ENCODE data around the gene AR.
A peak's percentile ranks its signal among the peaks of the same experiment; 100 is the strongest.

The AR gene, protein sequence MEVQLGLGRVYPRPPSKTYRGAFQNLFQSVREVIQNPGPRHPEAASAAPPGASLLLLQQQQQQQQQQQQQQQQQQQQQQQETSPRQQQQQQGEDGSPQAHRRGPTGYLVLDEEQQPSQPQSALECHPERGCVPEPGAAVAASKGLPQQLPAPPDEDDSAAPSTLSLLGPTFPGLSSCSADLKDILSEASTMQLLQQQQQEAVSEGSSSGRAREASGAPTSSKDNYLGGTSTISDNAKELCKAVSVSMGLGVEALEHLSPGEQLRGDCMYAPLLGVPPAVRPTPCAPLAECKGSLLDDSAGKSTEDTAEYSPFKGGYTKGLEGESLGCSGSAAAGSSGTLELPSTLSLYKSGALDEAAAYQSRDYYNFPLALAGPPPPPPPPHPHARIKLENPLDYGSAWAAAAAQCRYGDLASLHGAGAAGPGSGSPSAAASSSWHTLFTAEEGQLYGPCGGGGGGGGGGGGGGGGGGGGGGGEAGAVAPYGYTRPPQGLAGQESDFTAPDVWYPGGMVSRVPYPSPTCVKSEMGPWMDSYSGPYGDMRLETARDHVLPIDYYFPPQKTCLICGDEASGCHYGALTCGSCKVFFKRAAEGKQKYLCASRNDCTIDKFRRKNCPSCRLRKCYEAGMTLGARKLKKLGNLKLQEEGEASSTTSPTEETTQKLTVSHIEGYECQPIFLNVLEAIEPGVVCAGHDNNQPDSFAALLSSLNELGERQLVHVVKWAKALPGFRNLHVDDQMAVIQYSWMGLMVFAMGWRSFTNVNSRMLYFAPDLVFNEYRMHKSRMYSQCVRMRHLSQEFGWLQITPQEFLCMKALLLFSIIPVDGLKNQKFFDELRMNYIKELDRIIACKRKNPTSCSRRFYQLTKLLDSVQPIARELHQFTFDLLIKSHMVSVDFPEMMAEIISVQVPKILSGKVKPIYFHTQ

DNA sequence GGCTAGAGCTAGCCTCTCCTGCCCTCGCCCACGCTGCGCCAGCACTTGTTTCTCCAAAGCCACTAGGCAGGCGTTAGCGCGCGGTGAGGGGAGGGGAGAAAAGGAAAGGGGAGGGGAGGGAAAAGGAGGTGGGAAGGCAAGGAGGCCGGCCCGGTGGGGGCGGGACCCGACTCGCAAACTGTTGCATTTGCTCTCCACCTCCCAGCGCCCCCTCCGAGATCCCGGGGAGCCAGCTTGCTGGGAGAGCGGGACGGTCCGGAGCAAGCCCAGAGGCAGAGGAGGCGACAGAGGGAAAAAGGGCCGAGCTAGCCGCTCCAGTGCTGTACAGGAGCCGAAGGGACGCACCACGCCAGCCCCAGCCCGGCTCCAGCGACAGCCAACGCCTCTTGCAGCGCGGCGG lies at the start of gene AR:
Gene AR, plus strand, starts transcription at position 204 of the 400 bp plus-strand sequence. CDS start 1,126 bp downstream, outside the sequence.
- Mint-ChIP-seq H3K27me3 (peaks cover 71% of the 10 kb centered on the region), H3K4me3 (no peak within 1 kb of the TSS), H3K9me3 (no peaks in the 10 kb centered on the region), H3K36me3 (ENCODE audit: low read depth) (no peaks in the 10 kb centered on the region), H3K4me1 (ENCODE audit: low read depth) (peaks cover 4% of the 10 kb centered on the region), H3K27ac (no peak within 1 kb of the TSS)
- DNase-seq, result peak; percentile 25

DNA sequence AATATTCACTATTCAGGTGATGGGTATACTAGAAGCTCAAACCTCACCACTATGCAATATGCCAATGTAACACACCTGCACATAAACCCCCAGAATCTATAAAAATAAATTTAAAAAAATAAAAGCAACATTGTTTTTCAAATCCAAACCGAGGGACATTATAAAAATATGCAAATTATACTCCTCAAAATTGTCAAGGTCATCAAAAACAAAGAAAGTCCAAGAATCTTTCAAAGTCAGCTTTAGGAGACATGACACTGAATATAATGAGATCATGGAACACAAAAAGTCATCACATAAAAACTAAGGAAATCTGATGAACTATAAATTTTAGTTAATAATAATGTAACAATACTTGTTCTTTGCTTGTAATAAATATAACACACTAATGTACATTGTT lies 43.2 kb upstream of the AR start:
- H3K36me3 Mint-ChIP-seq (ENCODE audit: low read depth), result no peaks in the 10 kb centered on the region
- H3K9me3 Mint-ChIP-seq, result no peaks in the 10 kb centered on the region
- no peaks in the 10 kb centered on the region for H3K4me1 Mint-ChIP-seq (ENCODE audit: low read depth)
- no peak overlapping the region for H3K4me3 Mint-ChIP-seq
- no peak for DNase-seq
- H3K27me3 Mint-ChIP-seq, result peaks cover 9% of the 10 kb centered on the region
- no peak overlapping the region for H3K27ac Mint-ChIP-seq

DNA sequence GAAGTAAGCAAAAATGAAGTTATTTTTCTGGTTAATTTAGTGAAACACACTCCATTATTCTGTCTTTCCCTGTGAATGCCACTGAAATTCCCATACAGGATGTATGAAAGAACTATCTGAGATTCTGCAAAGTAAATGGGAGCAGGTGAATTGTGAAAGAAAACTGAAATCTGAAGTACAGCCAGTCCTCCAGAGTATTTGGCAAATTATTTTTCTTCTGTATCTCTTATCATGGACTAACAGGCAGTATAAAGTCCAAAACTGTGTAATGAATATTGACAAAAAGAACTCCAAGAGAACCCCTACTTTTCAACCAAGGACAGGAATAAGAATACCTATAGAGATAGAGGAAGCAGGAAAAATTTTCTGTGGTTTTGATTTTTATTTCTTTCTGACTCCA lies 40.8 kb upstream of the AR start:
- no peak overlapping the region for H3K4me3 Mint-ChIP-seq

DNA sequence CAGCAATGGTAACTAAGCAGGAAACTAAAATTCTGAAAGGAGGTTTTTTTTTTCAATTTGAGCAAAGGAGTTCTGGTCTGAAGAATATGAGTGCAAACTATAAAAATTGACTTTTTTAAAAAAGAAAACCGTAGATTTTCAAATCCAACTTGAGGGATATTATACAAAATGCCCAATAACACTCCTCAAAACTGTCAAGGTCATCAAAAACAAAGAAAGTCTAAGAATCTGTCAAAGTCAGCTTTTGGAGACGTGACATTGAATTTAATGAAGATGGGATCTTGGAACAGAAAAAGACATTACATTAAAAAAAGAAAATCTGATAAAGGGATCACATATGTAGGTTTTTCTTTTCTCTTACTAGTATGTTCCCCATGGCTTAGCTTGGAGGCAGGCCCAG lies 40.4 kb upstream of the AR start:
- DNase-seq, result no peak
- Mint-ChIP-seq H3K4me3 (no peak overlapping the region), H3K27ac (no peak overlapping the region), H3K36me3 (ENCODE audit: low read depth) (no peaks in the 10 kb centered on the region), H3K9me3 (no peaks in the 10 kb centered on the region), H3K4me1 (ENCODE audit: low read depth) (no peaks in the 10 kb centered on the region), H3K27me3 (peaks cover 18% of the 10 kb centered on the region)

More for the DNA sequence above, 40.8 kb upstream of the AR start:
- peaks cover 15% of the 10 kb centered on the region for H3K27me3 Mint-ChIP-seq
- no peaks in the 10 kb centered on the region for H3K9me3 Mint-ChIP-seq
- H3K27ac Mint-ChIP-seq, result no peak overlapping the region
- H3K4me1 Mint-ChIP-seq (ENCODE audit: low read depth), result no peaks in the 10 kb centered on the region
- no peak for DNase-seq
- no peaks in the 10 kb centered on the region for H3K36me3 Mint-ChIP-seq (ENCODE audit: low read depth)

DNA sequence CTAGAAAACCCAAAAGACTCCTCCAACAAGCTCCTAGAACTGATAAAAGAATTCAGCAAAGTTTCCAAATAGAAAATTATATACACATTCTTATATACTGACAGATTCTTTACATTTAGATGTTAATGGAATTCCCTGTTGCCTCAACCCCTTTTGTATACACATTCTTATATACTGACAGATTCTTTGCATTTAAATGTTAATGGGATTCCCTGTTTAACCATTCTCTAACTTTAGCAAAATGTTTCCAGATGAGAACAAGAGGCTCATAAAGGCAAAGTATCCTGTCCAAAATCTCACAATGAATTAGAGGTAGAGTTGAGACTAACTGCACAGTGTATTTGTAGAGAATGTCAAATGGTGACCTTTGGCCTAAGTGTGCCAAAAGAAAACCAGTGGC lies 23.1 kb upstream of the AR start:
- no peaks in the 10 kb centered on the region for H3K4me1 Mint-ChIP-seq (ENCODE audit: low read depth)
- no peak overlapping the region for H3K4me3 Mint-ChIP-seq
- H3K36me3 Mint-ChIP-seq (ENCODE audit: low read depth), result no peaks in the 10 kb centered on the region
- peaks cover 45% of the 10 kb centered on the region for H3K27me3 Mint-ChIP-seq
- DNase-seq, result no peak
- H3K9me3 Mint-ChIP-seq, result peaks cover 9% of the 10 kb centered on the region
- no peak overlapping the region for H3K27ac Mint-ChIP-seq

DNA sequence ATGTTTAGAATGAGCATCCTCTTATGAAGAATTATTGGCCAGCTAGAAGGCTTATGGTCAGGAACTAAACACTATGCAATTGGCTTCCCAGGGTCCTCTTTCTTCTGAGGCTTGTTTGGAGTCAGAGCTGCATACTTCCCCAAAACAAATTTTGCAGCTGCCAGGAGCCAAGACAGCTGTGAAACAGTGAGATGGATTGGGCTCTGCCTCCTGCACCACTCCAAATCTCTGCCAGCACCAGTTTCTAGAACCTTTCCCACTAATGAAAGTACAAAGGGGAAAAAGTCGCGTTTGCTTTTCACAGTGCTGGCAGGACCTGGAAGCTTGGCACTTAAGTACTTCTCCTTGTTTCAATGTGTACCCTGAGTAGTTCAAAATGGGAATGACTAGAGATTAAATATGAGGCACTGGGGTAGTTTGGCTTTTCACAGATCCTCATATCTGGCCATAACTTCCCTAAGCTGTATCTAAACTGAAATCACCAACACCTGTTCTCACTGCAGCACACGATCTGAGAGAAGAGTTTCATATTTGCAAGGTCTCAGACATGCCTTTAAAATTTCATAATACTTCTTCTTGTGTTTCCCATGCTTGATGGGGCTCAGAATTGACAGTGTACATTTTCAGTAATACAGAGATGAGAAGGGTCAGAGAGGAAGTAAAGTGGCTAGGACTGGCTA lies 20.7 kb upstream of the AR start:
- Mint-ChIP-seq H3K27me3 (peaks cover 48% of the 10 kb centered on the region), H3K4me1 (ENCODE audit: low read depth) (no peaks in the 10 kb centered on the region)
- no peak for DNase-seq

DNA sequence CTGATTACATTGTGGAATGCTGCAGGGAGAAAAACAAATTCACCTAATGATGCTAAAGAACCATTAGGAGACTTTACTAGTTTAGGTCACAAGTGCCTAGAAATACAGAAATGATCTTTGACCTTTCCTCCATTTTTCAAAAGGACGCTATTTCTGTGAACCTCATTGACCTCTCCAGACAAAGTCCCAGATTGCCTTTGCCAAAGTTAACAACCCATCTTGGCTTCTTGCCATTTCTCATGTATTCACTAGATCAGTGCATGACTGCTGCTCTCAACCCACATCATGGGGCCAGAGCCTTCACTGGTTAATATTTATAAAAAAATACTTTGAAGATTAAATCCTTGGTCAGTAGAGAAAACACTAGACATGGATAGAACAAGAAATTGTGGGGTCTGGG lies 19.9 kb upstream of the AR start:
- no peaks in the 10 kb centered on the region for H3K36me3 Mint-ChIP-seq (ENCODE audit: low read depth)
- no peak overlapping the region for H3K27ac Mint-ChIP-seq
- H3K4me3 Mint-ChIP-seq, result no peak overlapping the region
- peaks cover 55% of the 10 kb centered on the region for H3K27me3 Mint-ChIP-seq
- DNase-seq, result no peak
- H3K4me1 Mint-ChIP-seq (ENCODE audit: low read depth), result no peaks in the 10 kb centered on the region
- peaks cover 4% of the 10 kb centered on the region for H3K9me3 Mint-ChIP-seq

More for the DNA sequence above, 20.7 kb upstream of the AR start:
- peaks cover 7% of the 10 kb centered on the region for H3K9me3 Mint-ChIP-seq
- H3K27ac Mint-ChIP-seq, result no peak overlapping the region
- H3K4me3 Mint-ChIP-seq, result no peak overlapping the region
- H3K36me3 Mint-ChIP-seq (ENCODE audit: low read depth), result no peaks in the 10 kb centered on the region

DNA sequence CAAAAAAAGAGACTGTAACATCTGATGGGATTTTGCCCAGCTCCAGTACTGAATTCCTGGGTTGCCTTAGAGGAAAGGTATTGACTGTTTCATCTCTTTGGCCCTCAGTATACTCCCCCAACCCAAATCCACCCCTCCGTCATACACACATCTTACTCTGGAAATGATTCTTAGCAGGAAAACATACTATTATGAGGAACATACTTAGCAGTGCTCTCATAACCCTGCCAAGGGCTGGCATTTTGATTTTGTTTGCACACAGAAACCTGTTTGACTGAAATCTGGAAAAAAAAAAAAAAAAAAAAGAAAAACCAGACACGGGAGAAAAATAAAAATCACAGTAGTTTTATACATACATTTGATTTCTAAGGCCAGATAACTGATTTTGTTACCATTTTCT lies 19.4 kb upstream of the AR start:
- Mint-ChIP-seq H3K4me1 (ENCODE audit: low read depth) (no peaks in the 10 kb centered on the region), H3K4me3 (no peak overlapping the region), H3K27ac (no peak overlapping the region), H3K27me3 (peaks cover 56% of the 10 kb centered on the region), H3K9me3 (no peaks in the 10 kb centered on the region), H3K36me3 (ENCODE audit: low read depth) (no peaks in the 10 kb centered on the region)
- DNase-seq, result no peak

DNA sequence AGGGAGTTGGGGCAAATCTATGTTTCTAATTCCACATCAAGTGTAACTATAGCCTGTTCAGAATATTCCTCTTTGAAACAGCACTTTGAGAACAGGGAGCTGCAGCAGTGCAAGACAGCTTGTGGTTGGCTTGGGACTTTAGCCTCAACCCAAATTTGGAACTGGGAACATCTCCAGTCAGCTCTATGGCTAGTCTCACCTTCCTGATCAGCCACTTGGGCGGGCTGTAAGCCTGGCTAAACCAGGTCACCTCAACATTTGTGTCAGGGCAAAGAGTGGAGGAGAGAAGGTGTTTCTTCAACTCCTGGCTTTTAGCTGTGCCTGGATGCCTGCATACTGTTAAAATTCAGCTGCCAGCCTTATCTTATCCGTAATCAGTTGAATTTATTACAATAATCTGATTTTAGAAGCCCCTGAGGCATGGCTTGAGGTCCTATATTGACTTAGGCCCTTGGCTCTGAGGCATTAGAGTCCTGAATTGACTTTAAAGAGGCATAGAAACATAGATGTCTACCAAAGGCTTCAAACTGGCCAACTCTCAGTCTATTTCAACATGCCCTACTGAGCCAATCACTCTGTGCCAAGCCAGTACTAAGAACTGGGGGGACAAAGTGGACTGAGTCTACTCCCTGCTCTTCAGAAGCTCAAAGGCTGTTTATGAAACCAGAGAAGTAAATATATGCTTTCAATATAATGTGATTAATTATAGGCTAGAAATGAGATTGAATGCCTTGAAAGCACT lies 18.7 kb upstream of the AR start:
- no peaks in the 10 kb centered on the region for H3K9me3 Mint-ChIP-seq
- no peak overlapping the region for H3K27ac Mint-ChIP-seq
- no peaks in the 10 kb centered on the region for H3K36me3 Mint-ChIP-seq (ENCODE audit: low read depth)
- no peak overlapping the region for H3K4me3 Mint-ChIP-seq
- H3K4me1 Mint-ChIP-seq (ENCODE audit: low read depth), result no peaks in the 10 kb centered on the region
- H3K27me3 Mint-ChIP-seq, result peaks cover 54% of the 10 kb centered on the region
- no peak for DNase-seq

DNA sequence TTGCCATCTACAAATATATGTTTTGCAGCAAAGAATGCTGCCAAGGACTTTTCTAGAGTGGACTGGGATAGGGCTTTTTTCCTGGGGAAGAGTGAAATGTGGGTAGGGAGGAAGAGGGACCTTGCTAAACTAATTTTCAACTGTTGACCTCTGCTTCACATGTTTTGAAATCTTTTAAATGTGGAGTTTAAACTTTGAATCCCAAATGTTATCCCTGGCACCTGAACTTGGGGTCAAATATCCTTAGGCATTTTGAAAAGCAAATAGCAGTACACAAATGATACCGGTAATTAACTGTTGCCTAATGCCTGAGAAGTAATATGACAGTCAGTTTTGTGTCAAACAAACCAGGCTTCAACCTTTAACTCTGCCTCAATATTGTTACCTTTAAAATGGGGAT lies 7.3 kb upstream of the AR start:
- Mint-ChIP-seq H3K9me3 (no peaks in the 10 kb centered on the region), H3K36me3 (ENCODE audit: low read depth) (no peaks in the 10 kb centered on the region), H3K27ac (no peak overlapping the region), H3K27me3 (peaks cover 42% of the 10 kb centered on the region), H3K4me3 (no peak overlapping the region), H3K4me1 (ENCODE audit: low read depth) (no peaks in the 10 kb centered on the region)
- DNase-seq, result no peak

DNA sequence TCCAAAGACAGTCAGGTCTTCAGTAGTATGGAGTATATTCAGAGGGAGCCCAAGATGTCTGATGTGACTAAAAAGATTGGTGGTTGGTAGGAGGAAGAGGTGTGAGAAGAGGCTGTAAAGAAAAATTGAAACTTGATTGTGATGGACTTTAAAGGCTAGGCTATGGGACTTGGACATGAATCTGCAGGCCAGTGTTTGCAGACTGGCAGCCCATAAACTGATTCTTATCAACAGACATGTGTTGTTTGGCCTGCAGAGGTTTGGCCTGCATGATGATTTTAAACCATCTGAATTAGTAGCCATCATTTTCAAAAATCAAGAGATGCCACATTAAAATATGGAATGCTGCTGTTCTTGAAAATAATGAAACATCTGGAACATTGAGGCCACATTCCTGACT lies 5.4 kb upstream of the AR start:
- DNase-seq, result no peak
- Mint-ChIP-seq H3K27ac (no peak overlapping the region), H3K4me1 (ENCODE audit: low read depth) (no peaks in the 10 kb centered on the region), H3K27me3 (peaks cover 44% of the 10 kb centered on the region), H3K4me3 (no peak overlapping the region), H3K36me3 (ENCODE audit: low read depth) (no peaks in the 10 kb centered on the region), H3K9me3 (no peaks in the 10 kb centered on the region)

DNA sequence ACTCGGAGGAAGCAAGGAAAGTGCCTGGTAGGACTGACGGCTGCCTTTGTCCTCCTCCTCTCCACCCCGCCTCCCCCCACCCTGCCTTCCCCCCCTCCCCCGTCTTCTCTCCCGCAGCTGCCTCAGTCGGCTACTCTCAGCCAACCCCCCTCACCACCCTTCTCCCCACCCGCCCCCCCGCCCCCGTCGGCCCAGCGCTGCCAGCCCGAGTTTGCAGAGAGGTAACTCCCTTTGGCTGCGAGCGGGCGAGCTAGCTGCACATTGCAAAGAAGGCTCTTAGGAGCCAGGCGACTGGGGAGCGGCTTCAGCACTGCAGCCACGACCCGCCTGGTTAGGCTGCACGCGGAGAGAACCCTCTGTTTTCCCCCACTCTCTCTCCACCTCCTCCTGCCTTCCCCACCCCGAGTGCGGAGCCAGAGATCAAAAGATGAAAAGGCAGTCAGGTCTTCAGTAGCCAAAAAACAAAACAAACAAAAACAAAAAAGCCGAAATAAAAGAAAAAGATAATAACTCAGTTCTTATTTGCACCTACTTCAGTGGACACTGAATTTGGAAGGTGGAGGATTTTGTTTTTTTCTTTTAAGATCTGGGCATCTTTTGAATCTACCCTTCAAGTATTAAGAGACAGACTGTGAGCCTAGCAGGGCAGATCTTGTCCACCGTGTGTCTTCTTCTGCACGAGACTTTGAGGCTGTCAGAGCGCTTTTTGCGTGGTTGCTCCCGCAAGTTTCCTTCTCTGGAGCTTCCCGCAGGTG lies 637 bp downstream of the AR start:
- Mint-ChIP-seq H3K27ac (no peak overlapping the region), H3K27me3 (peaks cover 75% of the 10 kb centered on the region), H3K4me1 (ENCODE audit: low read depth) (peaks cover 4% of the 10 kb centered on the region), H3K9me3 (no peaks in the 10 kb centered on the region), H3K36me3 (ENCODE audit: low read depth) (no peaks in the 10 kb centered on the region), H3K4me3 (no peak overlapping the region)
- no peak for DNase-seq

DNA sequence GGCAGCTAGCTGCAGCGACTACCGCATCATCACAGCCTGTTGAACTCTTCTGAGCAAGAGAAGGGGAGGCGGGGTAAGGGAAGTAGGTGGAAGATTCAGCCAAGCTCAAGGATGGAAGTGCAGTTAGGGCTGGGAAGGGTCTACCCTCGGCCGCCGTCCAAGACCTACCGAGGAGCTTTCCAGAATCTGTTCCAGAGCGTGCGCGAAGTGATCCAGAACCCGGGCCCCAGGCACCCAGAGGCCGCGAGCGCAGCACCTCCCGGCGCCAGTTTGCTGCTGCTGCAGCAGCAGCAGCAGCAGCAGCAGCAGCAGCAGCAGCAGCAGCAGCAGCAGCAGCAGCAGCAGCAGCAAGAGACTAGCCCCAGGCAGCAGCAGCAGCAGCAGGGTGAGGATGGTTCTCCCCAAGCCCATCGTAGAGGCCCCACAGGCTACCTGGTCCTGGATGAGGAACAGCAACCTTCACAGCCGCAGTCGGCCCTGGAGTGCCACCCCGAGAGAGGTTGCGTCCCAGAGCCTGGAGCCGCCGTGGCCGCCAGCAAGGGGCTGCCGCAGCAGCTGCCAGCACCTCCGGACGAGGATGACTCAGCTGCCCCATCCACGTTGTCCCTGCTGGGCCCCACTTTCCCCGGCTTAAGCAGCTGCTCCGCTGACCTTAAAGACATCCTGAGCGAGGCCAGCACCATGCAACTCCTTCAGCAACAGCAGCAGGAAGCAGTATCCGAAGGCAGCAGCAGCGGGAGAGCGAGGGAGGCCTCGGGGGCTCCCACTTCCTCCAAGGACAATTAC lies 1.4 kb downstream of the AR start:
- Mint-ChIP-seq H3K36me3 (ENCODE audit: low read depth) (no peaks in the 10 kb centered on the region), H3K4me3 (no peak overlapping the region), H3K27me3 (peaks cover 77% of the 10 kb centered on the region), H3K9me3 (no peaks in the 10 kb centered on the region), H3K27ac (no peak overlapping the region), H3K4me1 (ENCODE audit: low read depth) (peaks cover 4% of the 10 kb centered on the region)
- no peak for DNase-seq

Measured in activated T-cell treated with anti-CD3 and anti-CD28 coated beads, Interleukin-2, amount 50 U/mL, for 24 hours (primary cell).